ENCODE data around the gene KATNBL1. TPM values are rescaled to one million over a fixed set of nuclear protein-coding genes. Genes with fewer than 3 reads are reported as not detected.
"Not testable (repeated sequence)": the region's sequence is repeated elsewhere in the genome, so short reads cannot be mapped to it uniquely, and the experiment has no call there.

Gene KATNBL1
- total RNA-seq, 1 experiment from 2014 or later = 38.1 TPM

DNA sequence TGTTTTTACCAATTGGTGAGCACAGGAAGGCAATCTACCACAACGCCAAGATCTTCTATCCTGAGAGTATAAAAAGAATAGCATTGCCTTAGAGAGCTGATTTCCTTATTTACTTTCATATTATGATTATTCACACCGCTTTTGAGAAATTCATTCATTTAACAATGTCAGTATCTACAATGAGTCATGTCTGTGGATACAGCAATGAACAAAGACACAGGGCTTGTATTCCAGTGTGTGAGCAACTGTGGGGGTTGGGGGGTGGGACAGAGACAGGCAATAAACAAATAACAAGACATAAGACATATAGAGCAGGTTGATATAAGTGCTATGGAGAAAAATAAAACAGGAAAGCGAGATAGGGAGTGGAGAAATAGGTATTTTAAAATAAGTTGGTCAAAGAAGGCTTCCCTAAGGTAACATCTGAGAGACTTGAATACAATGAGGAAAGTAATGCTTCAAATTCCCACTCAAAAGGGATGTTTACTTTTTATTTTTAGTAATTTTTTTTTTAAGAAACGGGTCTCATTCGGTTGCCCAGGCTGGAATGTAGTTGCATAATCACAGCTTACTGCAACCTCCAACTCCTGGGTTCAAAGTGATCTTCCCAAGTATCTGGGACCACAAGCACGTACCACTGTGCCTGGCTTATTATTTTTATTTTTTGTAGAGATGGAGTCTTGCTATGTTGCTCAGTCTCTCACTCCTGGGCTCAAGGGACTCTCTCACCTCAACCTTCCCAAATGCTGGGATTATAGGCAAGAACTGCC, 62.3 kb downstream of the KATNBL1 start:
- peaks cover 41% of the 10 kb centered on the region for H3K36me3 ChIP-seq
- DNase-seq = no peak
- H3K9me3 ChIP-seq = no peaks in the 10 kb centered on the region
- no peaks in the 10 kb centered on the region for H3K27me3 ChIP-seq
- H3K4me3 ChIP-seq = no peak overlapping the region

DNA sequence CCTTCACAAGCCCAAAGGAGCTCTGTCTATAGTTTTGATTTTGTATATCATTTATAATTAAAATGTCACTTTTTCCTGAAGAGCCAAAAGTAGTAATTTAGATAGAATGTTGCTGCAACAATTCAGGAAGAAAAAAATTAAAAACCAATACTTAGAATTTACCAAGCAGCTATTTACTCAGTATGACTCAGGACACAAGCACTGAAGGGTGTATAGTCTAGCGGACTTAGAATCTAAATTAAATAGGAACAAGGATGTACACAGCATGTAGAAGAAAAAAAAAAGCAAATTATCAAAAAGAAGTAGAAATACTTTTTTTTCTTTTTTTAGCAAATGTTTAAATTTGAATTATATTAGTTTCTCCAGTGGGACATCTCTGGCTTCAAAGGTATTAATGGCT, 76.4 kb downstream of the KATNBL1 start:
- Histone ChIP-seq H3K36me3 (peaks cover 5% of the 10 kb centered on the region; the same call in 1 of the 2 replicates), H3K9me3 (no peaks in the 10 kb centered on the region), H3K27me3 (no peaks in the 10 kb centered on the region), H3K4me3 (no peak overlapping the region)
- DNase-seq = no peak

DNA sequence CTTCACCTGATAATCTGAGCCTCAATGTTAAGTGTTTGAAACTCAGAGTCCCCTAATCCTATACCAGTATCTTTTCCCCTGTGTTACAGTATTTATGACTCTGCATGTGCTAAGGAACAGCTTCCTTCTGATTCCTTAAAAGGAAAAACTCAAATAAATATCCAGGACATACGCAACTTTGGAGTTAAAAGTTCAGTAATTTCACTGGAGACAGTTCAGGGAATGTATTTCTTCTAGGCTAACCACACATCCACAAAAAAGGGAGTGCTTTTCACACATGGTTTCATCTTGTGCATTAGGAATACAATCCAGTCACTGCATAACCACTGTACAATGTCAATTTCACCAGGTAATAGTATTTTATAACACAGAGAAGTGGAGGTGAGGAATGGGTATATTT, 77.0 kb downstream of the KATNBL1 start:
- no peaks in the 10 kb centered on the region for H3K27me3 ChIP-seq
- H3K4me3 ChIP-seq = no peak overlapping the region
- H3K9me3 ChIP-seq = no peaks in the 10 kb centered on the region
- DNase-seq = no peak
- peaks cover 5% of the 10 kb centered on the region; the same call in 1 of the 2 replicates for H3K36me3 ChIP-seq

DNA sequence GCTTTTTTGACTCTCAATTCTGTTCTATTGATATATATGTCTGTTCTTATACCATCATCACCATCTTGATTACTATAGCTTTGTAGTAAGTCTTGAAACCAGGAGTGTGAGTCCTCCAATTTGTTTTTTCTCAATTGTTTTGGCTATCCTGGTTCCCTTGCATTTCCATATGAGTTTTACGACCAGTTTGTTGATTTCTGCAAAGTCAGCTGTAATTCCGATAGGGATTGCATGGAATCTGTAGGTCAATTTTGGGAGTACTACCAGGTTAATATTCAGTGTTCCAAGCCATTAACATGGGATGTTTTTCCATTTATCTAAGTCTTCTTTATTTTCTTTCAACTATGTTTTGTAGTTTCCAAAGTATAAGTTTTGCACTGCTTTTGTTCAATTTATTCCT, 81.0 kb downstream of the KATNBL1 start:
- H3K36me3 ChIP-seq = peaks cover 5% of the 10 kb centered on the region; the same call in 1 of the 2 replicates
- no peaks in the 10 kb centered on the region for H3K27me3 ChIP-seq
- DNase-seq = no peak
- no peak overlapping the region for H3K4me3 ChIP-seq
- H3K9me3 ChIP-seq = no peaks in the 10 kb centered on the region

DNA sequence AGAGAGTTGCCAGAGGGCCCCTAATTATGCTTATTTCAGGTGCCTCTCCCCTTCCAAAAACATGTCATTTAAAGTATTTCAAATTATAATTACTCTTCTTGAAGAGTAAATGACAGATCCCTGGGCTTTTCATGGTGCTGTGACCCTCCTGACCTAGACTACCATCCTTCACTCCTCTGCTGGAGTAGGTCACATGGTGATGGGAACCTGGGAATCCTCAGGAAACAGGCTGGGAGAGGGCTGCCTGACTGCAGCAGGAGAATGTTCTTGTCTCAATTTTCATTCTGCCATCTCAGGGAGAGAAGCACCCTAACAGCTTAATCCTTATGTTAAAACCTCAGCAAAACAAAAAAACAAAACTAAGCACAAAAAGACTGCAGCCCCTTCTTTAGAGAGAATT, 83.4 kb downstream of the KATNBL1 start:
- no peaks in the 10 kb centered on the region for H3K27me3 ChIP-seq
- no peak for DNase-seq

DNA sequence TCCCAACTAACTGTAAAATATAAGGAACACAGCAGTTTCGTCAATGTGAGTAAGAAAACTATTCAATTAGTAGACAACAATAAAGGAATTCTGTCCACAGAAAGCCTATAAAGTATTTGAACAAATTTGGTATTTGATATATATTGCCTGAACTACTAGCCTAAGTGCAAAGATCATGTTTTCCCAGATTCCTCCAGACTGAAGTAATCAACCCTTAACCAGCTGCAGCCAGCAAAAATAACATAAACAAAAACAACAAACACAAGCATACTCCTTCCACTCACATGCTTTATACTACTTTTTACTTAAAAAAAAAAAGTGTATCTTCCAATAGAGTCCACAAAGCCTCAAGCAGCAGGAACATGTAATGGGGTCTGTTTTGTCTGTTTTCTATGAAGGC, 84.0 kb downstream of the KATNBL1 start:
- Histone ChIP-seq H3K27me3 (no peaks in the 10 kb centered on the region), H3K4me3 (no peak overlapping the region), H3K36me3 (no peaks in the 10 kb centered on the region), H3K9me3 (no peaks in the 10 kb centered on the region)
- no peak for DNase-seq

More for the DNA sequence above, 83.4 kb downstream of the KATNBL1 start:
- Histone ChIP-seq H3K9me3 (no peaks in the 10 kb centered on the region), H3K4me3 (no peak overlapping the region), H3K36me3 (no peaks in the 10 kb centered on the region)

DNA sequence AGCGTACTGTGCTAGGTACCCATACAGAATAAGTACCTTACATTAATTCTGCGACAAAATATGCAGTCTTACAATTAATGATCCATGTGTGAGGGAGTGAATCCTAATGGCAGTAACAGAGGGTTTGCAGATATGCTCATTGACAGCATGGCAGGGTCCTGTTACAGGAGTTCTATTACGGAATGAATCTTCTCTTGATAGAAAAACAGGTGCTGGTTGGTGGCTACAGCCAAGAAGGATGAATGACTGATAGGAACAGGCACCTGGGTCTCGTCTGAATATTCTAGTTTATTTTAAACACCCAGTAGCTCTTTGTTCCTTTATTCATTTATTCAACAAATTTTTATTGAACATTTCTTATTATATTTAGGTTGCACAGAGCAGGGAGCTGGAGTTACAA, 85.2 kb downstream of the KATNBL1 start:
- H3K4me3 ChIP-seq = no peak overlapping the region
- no peak for DNase-seq
- no peaks in the 10 kb centered on the region for H3K27me3 ChIP-seq
- H3K36me3 ChIP-seq = no peaks in the 10 kb centered on the region
- no peaks in the 10 kb centered on the region for H3K9me3 ChIP-seq

DNA sequence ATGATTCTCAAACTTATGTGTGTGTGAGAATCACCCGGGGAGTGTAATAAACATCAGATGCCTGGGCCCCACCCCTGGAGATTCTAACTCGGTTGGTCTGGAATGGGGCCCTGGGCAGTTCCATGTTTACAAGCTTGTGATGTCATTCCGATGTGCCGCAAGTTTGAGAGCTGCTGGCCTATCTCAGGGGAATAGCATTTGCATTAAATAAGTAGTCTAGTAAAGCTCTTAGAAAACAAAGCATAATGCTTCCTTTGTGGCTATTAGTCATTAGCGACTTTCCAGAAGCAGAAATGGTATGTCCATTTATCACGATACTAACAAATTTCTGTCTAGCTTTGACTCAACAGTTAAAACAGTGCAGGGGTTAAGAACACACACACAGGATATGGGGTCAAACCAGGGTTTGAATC, 87.1 kb downstream of the KATNBL1 start:
- Histone ChIP-seq H3K36me3 (no peaks in the 10 kb centered on the region), H3K9me3 (no peaks in the 10 kb centered on the region), H3K4me3 (no peak overlapping the region), H3K27me3 (no peaks in the 10 kb centered on the region)
- DNase-seq = peak; percentile 65

DNA sequence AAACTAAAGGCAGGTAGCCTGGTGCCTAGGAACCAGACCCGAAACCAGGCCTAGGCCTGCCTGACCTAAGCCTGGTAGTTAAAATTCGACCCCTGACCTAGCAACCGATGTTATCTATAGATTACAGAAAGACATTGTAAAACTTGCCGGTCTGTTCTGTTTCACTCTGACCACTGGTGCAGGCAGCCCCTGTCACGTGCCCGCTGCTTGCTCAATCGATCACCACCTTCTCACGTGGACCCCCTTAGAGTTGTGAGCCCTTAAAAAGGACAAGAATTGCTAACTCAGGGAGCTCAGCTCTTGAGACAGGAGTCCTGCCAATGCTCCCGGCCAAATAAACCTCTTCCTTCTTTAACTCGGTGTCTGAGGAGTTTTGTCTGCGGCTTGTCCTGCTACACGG, 88.1 kb downstream of the KATNBL1 start:
- not testable (repeated sequence) for H3K4me3 ChIP-seq, H3K36me3 ChIP-seq, H3K9me3 ChIP-seq, DNase-seq, H3K27me3 ChIP-seq

DNA sequence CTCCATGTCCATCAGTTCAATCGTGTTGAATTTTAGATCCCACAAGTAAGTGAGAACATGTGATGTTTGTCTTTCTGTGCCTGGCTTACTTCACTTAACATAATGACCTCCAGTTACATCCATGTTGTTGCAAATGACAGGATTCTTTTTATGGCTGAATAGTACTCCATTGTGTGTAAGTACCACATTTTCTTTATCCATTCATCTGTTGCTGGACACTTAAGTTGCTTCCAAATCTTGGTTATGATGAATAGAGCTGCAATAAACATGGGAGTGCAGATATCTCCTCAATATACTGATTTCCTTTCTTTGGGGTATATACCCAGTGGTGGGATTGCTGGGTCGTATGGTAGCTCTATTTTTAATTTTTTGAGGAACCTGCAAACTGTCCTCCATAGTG, 89.5 kb downstream of the KATNBL1 start:
- not testable (repeated sequence) for H3K36me3 ChIP-seq, DNase-seq, H3K27me3 ChIP-seq, H3K4me3 ChIP-seq, H3K9me3 ChIP-seq

DNA sequence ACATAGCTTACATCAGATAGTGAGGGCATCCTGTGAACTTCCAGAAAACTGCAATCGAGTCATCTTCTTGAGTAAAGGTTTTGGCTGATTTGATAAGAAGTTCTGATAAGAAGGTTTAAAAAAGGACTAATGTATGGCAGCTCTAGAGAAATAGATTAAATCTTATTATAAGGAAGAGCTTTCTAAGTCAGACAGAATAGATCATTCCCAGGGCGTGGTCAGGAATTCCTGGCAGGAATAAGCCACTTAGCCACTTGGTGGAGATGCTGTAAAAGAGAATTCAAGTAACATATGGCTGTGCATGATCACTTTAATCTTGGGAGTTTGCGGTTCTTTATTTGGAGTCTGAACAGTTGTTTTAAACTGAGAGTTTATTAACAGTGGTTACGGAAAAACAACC, 90.6 kb downstream of the KATNBL1 start:
- H3K36me3 ChIP-seq = no peaks in the 10 kb centered on the region
- DNase-seq = peak; percentile 5
- H3K9me3 ChIP-seq = no peaks in the 10 kb centered on the region
- no peak overlapping the region for H3K4me3 ChIP-seq
- no peaks in the 10 kb centered on the region for H3K27me3 ChIP-seq

DNA sequence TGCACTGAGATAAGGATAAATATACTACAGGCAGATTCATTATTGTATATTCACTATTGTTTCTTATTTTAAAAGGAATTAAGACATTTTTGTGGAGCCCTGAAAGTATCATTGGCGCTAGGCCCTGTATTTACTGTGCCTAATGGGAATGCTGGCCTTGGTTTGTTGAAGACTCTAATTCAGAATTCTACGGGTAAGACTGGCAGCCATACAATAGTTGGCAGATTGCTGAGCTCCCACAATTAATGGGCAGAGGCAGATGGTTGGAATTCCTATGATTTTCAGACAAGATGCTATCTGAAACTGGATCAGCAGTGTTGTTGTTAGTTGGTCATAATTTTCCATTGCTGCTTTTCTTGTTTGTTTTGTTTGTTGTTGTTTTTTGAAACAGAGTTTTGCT, 93.3 kb downstream of the KATNBL1 start:
- no peaks in the 10 kb centered on the region for H3K36me3 ChIP-seq
- no peak for DNase-seq
- H3K4me3 ChIP-seq = no peak overlapping the region
- H3K27me3 ChIP-seq = no peaks in the 10 kb centered on the region
- no peaks in the 10 kb centered on the region for H3K9me3 ChIP-seq

DNA sequence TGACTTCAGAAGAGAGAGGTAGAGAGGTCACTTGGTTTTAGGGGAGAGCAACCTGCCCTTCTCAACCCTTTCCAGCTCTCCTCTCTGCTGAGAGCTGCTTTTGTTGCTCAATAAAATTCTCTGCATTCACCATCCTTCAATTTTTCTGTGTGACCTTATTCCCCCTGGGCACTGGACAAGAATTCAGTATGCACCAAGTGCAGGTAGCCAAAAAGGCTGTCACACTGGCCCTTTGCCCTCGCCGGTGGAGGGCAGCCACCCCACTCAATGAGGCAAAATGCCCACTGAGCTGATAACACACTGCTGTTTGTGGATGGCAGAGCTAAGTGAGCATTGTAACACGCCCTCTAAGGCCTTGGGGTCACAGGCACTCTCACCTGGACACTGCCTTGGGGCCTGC, 95.2 kb downstream of the KATNBL1 start:
- Histone ChIP-seq H3K4me3 (no peak overlapping the region), H3K36me3 (no peaks in the 10 kb centered on the region), H3K27me3 (no peaks in the 10 kb centered on the region), H3K9me3 (no peaks in the 10 kb centered on the region)
- DNase-seq = no peak

DNA sequence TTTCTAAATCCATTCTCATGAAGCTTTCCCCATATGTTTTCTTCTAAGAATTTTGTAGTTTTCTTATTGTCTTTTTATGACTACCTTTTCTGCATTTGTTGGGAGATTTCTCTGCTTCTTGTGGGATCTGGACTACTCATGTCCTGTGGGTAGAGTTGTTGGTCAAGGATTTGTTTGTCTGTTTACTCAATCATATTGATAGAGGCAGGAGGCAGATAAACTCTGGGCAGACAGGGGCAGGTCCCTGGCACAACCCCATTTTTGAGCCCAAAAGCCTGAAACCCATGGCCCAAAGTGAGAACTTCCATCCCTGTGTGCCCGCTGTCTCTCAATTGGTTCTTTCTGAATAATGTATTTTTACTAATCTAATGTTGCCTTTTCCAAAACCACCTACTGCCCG, 95.7 kb downstream of the KATNBL1 start:
- Histone ChIP-seq H3K9me3 (no peaks in the 10 kb centered on the region), H3K27me3 (no peaks in the 10 kb centered on the region), H3K4me3 (no peak overlapping the region), H3K36me3 (no peaks in the 10 kb centered on the region)
- no peak for DNase-seq

DNA sequence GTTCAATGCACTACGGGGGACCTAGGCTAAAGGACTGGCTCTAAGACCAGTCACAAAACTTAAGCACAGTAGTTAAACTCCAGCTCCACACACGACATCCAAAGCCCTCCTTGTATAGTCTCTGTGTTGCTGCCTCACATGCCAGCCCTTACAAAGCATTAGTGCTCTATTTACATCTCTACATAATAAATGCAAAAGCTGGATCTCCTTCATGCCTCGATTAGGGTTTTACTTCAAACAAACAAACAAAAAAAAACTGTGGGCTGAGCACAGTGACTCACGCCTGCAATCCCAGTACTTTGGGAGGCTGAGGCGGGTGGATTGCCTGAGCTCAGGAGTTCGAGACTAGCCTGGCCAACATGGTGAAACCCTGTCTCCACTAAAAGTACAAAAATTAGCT, 98.4 kb downstream of the KATNBL1 start:
- H3K36me3 ChIP-seq = no peaks in the 10 kb centered on the region

DNA sequence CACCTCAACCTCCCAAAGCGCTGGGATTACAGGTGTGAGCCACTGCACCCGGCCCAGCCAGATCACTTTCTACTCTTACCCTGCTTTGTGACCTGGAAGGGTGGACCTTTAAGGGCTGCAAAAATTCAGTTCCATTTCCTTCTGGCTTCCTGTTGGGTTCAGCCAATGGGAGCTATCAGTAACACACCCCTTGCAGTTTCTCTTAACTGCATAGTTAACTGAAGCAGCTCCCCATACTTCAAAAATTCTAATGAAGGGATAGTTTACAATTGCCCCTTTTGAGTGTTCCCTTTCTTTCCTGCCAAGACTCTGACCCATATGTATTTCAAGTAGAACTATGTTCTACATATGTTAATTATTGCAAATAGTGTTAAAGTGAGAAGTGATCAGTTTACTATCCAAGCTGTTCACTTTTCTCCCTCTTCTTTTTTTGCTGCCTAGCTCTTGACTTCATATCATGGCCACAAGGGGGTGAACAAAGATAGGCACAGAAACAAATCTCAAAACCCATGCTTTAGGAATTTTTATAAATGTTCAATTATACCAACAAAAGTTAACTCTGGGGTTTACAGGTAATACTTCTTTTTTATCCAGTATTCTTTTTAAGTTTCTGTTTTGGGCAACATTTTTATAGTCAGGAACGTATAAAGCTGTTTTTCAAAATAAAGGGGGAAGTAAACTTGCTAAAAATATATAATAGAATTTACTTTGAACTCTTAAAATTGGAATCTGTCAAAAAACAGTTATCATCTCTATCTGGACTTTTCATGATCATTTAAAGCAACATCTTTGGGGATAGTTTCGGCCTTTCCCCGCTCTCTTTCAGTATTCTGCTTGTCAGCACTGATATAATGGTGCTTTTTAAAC, 99.9 kb downstream of the KATNBL1 start:
- no peaks in the 10 kb centered on the region for H3K9me3 ChIP-seq
- no peak for DNase-seq
- no peak overlapping the region for H3K4me3 ChIP-seq
- no peaks in the 10 kb centered on the region for H3K36me3 ChIP-seq
- no peaks in the 10 kb centered on the region for H3K27me3 ChIP-seq

More for the DNA sequence above, 98.4 kb downstream of the KATNBL1 start:
- Histone ChIP-seq H3K27me3 (no peaks in the 10 kb centered on the region), H3K9me3 (no peaks in the 10 kb centered on the region), H3K4me3 (no peak overlapping the region)
- DNase-seq = no peak

DNA sequence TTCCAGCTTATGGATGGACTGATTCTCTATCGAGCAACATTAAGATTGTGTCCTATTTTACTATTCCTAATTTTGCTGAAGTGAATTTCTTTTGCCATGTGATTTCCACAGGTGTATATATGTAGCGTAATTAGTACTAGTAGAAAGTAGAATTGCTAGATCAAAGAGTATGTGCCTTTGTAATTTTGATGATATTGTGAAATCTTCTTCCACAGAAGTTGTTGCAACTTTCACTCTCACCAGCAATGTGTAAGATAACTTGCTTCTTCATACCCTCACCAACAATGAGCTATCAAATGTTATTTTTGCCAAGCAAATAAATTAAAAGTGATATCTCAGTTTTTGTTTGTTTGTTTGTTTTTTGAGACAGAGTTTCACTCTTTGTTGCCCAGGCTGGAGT, 102.6 kb downstream of the KATNBL1 start:
- Histone ChIP-seq H3K36me3 (no peaks in the 10 kb centered on the region), H3K27me3 (no peaks in the 10 kb centered on the region), H3K9me3 (no peaks in the 10 kb centered on the region), H3K4me3 (no peak overlapping the region)
- no peak for DNase-seq

DNA sequence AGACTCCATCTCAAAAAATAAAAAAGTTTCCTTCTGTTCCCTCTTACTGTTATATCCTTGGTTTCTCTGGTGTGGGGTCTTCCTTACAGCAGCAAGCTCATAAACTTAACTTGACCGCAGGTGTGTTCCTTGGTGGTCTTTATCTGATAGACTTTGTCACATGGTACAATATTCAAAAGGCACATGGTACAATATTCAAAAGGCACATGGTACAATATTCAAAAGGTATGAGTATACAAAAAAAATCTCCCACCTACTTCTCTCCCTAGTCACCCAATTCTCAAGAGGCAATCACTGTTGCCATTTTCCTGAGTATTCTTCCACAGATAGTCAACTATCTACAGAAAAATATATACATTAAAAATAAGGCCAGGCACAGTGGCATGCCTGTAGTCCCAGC, 103.5 kb downstream of the KATNBL1 start:
- DNase-seq = no peak
- H3K36me3 ChIP-seq = no peaks in the 10 kb centered on the region

More for the DNA sequence above, 103.5 kb downstream of the KATNBL1 start:
- H3K9me3 ChIP-seq = no peaks in the 10 kb centered on the region
- H3K27me3 ChIP-seq = no peaks in the 10 kb centered on the region
- H3K4me3 ChIP-seq = no peak overlapping the region
